MG63 (cell line): ENCODE data around the gene TMEM259. TPM values are rescaled to one million over a fixed set of nuclear protein-coding genes. Genes with fewer than 3 reads are reported as not detected.
A peak's percentile ranks its signal among the peaks of the same experiment; 100 is the strongest.
"Not testable (repeated sequence)": the region's sequence is repeated elsewhere in the genome, so short reads cannot be mapped to it uniquely, and the experiment has no call there.

Source experiments
- DNase-seq: peaks from one replicate; pipeline ENCODE4 v3.0.0-alpha.2; 2020
- H3K27me3 ChIP-seq: fragments of 250-450 bp; sonication (Bioruptor Pico); 2 replicates; pipeline ENCODE4 v1.5.1; 2020; ENCODE audit warnings: mild to moderate bottlenecking, moderate library complexity
- H3K36me3 ChIP-seq: fragments of 250-450 bp; sonication (Bioruptor Pico); 2 replicates; pipeline ENCODE4 v1.5.1; 2020; ENCODE audit warnings: mild to moderate bottlenecking, moderate library complexity
- H3K4me3 ChIP-seq: fragments of 250-450 bp; sonication (Bioruptor Pico); 2 replicates; pipeline ENCODE4 v1.5.1; 2020; ENCODE audit warnings: mild to moderate bottlenecking, moderate library complexity
- H3K9me3 ChIP-seq: fragments of 250-450 bp; sonication (Bioruptor Pico); 2 replicates; pipeline ENCODE4 v1.5.1; 2020; ENCODE audit warnings: mild to moderate bottlenecking, moderate library complexity
- total RNA-seq: library from RNA; depleted of rRNA; stranded (reverse); fragments of >200 nt; shearing (Covaris generic); gene quantifications from 2 replicates; pipeline ENCODE4 v1.2.3, GENCODE V29; 2014; ENCODE audit warnings: low replicate concordance

The TMEM259 gene
- total RNA-seq, 1 experiment from 2014 or later = 75.8 TPM

- Histone ChIP-seq H3K9me3 (no peaks in the 10 kb centered on the region), H3K4me3 (peak overlapping the region; percentile 79), H3K36me3 (peaks cover 2% of the 10 kb centered on the region; the same call in 1 of the 2 replicates), H3K27me3 (no peaks in the 10 kb centered on the region)
- no peak for DNase-seq
These were observed 6.1 kb upstream of the TMEM259 start for GRCh38 chr19:1026783-1027649.

- Histone ChIP-seq H3K36me3 (peaks cover 2% of the 10 kb centered on the region; the same call in 1 of the 2 replicates), H3K9me3 (no peaks in the 10 kb centered on the region), H3K27me3 (no peaks in the 10 kb centered on the region), H3K4me3 (peak within 1 kb of the TSS; percentile 79)
- DNase-seq = peak; percentile 72
These were observed 5.2 kb upstream of the TMEM259 start, which contains the start of gene CNN2 for GRCh38 chr19:1025960-1026782. Gene CNN2, plus strand, starts transcription at chr19:1026608. Its CDS starts 54 bp downstream, at chr19:1026662.

- not testable (repeated sequence) for H3K36me3 ChIP-seq, H3K9me3 ChIP-seq, H3K4me3 ChIP-seq, H3K27me3 ChIP-seq, DNase-seq
These were observed 4.2 kb upstream of the TMEM259 start for GRCh38 chr19:1025080-1025479.

- not testable (repeated sequence) for DNase-seq, H3K36me3 ChIP-seq, H3K27me3 ChIP-seq, H3K4me3 ChIP-seq, H3K9me3 ChIP-seq
These were observed 2.9 kb upstream of the TMEM259 start for GRCh38 chr19:1023883-1024188.

GRCh38 chr19:1019980-1020867 lies 699 bp downstream of the TMEM259 start:
- Histone ChIP-seq H3K36me3 (peaks cover 9% of the 10 kb centered on the region; the same call in 1 of the 2 replicates), H3K27me3 (no peaks in the 10 kb centered on the region), H3K9me3 (no peaks in the 10 kb centered on the region), H3K4me3 (peak overlapping the region; percentile 67)
- no peak for DNase-seq

- H3K36me3 ChIP-seq = peaks cover 9% of the 10 kb centered on the region; the same call in 1 of the 2 replicates
- H3K27me3 ChIP-seq = no peaks in the 10 kb centered on the region
- peak overlapping the region; percentile 67 for H3K4me3 ChIP-seq
- H3K9me3 ChIP-seq = no peaks in the 10 kb centered on the region
- DNase-seq = no peak
These were observed 1.3 kb downstream of the TMEM259 start for GRCh38 chr19:1019616-1019961.

GRCh38 chr19:1018932-1019615 lies 1.8 kb downstream of the TMEM259 start:
- Histone ChIP-seq H3K9me3 (no peaks in the 10 kb centered on the region), H3K27me3 (no peaks in the 10 kb centered on the region), H3K36me3 (peaks cover 9% of the 10 kb centered on the region; the same call in 1 of the 2 replicates), H3K4me3 (peak overlapping the region; percentile 67)
- DNase-seq = no peak

- Histone ChIP-seq H3K4me3 (no peak overlapping the region), H3K36me3 (peaks cover 9% of the 10 kb centered on the region; the same call in 1 of the 2 replicates), H3K27me3 (no peaks in the 10 kb centered on the region), H3K9me3 (no peaks in the 10 kb centered on the region)
- no peak for DNase-seq
These were observed 2.5 kb downstream of the TMEM259 start for GRCh38 chr19:1018393-1018792.

GRCh38 chr19:1017906-1018305 lies 3.0 kb downstream of the TMEM259 start:
- peaks cover 9% of the 10 kb centered on the region; the same call in 1 of the 2 replicates for H3K36me3 ChIP-seq
- DNase-seq = no peak
- H3K9me3 ChIP-seq = no peaks in the 10 kb centered on the region
- no peaks in the 10 kb centered on the region for H3K27me3 ChIP-seq
- H3K4me3 ChIP-seq = no peak overlapping the region

- Histone ChIP-seq H3K4me3 (no peak overlapping the region), H3K36me3 (peaks cover 9% of the 10 kb centered on the region; the same call in 1 of the 2 replicates), H3K9me3 (no peaks in the 10 kb centered on the region), H3K27me3 (no peaks in the 10 kb centered on the region)
- no peak for DNase-seq
These were observed 3.6 kb downstream of the TMEM259 start for GRCh38 chr19:1017115-1017905.

GRCh38 chr19:1016647-1017114 lies 4.2 kb downstream of the TMEM259 start:
- DNase-seq = no peak
- H3K27me3 ChIP-seq = no peaks in the 10 kb centered on the region
- H3K36me3 ChIP-seq = peaks cover 9% of the 10 kb centered on the region; the same call in 1 of the 2 replicates
- H3K4me3 ChIP-seq = no peak overlapping the region
- no peaks in the 10 kb centered on the region for H3K9me3 ChIP-seq

- peaks cover 9% of the 10 kb centered on the region; the same call in 1 of the 2 replicates for H3K36me3 ChIP-seq
- no peak overlapping the region for H3K4me3 ChIP-seq
- no peak for DNase-seq
- H3K9me3 ChIP-seq = no peaks in the 10 kb centered on the region
- H3K27me3 ChIP-seq = no peaks in the 10 kb centered on the region
These were observed 4.9 kb downstream of the TMEM259 start for GRCh38 chr19:1015782-1016646.

- H3K27me3 ChIP-seq = no peaks in the 10 kb centered on the region
- DNase-seq = no peak
- peaks cover 9% of the 10 kb centered on the region; the same call in 1 of the 2 replicates for H3K36me3 ChIP-seq
- no peaks in the 10 kb centered on the region for H3K9me3 ChIP-seq
- H3K4me3 ChIP-seq = no peak overlapping the region
These were observed 5.7 kb downstream of the TMEM259 start for GRCh38 chr19:1015061-1015781.
